Stimulated activated CD4-positive, alpha-beta T cell treated with anti-CD3 and anti-CD28 coated beads, TNF-alpha, amount 100 ng/mL, for 24 hours (primary cell): ENCODE data around the gene EPHA8.

Source experiments
- DNase-seq, 3 experiments: peaks; one replicate each; pipeline ENCODE4 v3.0.0-alpha.2; 2020; ENCODE audit warnings: low read depth in 3 of 3

Gene EPHA8

DNA sequence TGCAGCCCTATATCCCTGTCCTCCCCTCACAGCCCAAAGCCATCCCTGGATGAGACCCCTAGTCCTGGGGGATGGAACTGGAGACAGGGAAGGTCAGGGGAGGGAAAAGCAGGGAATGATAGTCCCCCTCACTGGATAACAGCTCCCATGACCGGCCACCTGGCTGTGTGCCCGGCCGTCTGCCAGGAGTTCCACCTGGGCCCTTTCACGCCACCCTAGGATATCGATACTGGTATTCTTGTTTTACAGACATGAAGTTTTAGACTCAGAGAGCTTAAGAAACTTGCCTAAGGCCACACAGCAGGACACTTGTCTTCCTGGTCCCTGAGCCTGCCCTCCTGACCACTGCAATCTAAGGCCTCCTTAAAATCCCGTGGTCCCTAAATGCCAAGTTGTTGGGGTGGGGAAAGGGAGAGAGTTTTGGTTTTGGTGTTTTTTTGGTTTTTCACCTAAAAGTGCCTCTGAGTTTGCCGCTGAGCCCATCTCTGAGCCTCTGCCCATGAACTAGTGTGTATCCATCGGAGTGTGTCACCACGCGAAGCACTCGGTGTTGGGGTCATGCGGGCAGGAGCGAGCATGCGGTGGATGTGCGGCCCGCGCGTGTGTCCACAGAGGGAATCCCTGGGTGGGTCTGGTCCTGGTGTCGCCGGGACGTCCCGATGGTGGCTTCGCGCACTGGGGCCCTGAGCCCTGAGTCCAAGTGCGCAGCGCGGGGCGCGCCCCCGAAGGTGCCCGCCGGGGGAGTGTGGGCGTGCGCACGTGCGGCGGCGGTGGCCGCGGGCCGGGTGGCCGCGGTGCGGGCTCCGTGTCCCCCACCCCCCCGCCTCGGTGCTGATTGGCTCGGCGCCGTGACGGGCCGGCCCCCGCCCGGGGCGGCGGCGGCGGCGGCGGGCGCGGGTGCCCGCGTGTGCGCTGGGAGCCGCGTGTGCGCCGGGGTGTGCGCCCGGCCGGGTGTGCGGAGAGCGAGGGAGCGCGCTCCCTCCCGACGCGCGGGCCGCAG lies at the start of gene EPHA8:
TSS of gene EPHA8 (plus strand) at position 906 of the 1,000 bp plus-strand sequence. CDS start 147 bp downstream, outside the sequence.
- no peak for DNase-seq

DNA sequence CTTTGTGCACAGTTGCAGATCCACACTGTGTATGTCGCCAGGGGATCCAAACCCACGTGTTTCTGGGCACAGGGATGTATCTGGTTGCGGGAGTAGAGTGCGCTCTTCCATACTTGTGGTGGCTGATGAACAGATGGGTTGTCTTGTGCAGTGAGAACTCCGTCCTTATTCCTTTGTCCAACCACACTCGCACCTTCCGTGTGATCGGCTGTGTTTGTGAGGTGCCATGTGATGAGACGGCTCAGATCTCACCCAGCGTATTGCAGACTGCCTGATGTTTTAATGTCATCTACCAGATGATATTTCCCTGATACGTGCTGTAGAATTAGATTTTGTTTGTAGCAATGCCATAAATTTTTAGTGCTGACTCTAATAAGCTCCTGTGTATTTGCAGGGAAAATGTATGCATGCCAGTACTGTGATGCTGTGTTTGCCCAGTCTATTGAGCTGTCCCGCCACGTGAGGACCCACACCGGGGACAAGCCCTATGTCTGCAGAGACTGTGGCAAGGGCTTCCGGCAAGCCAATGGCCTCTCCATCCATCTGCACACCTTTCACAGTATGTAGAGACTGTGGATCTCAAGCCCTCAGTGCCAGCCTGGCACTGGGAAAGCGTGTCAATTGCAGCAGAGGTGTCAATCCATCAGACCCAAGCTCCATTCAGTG lies 46.2 kb upstream of the EPHA8 start:
- DNase-seq = no peak

- DNase-seq = no peak
Measured at GRCh38 chr1:22517956-22518355, 45.3 kb upstream of the EPHA8 start.

- DNase-seq = no peak
Measured at GRCh38 chr1:22518379-22518778, 44.9 kb upstream of the EPHA8 start.

DNA sequence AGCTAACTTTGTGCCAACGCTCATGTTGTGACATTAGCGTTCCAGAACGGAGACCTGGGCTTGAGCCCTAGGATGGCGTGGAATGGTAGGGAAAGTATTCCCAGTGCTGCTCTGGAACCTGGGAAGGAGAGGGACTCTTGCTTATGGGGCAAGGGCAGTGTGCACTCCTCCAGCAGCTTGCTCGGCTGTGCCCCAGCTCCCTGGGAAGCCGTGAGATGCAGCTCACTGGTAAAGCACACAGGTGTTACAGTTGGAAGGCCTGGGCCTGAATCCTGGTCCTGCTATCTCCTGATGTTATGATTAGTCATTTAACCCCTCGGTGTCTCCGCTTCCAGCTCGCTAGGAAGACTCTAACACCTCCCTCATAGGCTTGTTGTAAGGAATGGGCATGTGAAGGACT lies 42.4 kb upstream of the EPHA8 start:
- DNase-seq = no peak

DNA sequence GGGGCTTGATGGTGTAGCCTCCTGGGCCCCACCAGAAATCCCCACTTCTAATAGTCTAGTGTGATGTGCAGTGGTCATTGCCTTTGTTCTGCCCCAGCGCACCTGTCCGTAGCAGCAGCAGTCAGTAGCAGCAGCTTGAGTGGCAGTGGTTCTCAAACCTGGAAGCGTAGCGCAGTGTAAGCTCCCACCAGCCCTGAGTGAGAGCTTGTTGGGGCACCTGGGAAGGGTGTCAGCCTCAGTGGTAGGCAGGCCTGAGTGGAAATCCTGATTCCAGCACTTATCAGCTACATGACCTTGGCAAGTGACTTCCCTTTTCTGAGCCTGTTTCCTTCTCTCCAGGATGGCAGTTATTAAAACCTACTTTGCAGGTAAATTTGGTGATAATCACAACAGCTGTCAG lies 41.6 kb upstream of the EPHA8 start:
- DNase-seq = no peak

- no peak for DNase-seq
Measured at GRCh38 chr1:22522221-22522743, 41.0 kb upstream of the EPHA8 start.

GRCh38 chr1:22524481-22524880 lies 38.8 kb upstream of the EPHA8 start:
- DNase-seq = no peak

DNA sequence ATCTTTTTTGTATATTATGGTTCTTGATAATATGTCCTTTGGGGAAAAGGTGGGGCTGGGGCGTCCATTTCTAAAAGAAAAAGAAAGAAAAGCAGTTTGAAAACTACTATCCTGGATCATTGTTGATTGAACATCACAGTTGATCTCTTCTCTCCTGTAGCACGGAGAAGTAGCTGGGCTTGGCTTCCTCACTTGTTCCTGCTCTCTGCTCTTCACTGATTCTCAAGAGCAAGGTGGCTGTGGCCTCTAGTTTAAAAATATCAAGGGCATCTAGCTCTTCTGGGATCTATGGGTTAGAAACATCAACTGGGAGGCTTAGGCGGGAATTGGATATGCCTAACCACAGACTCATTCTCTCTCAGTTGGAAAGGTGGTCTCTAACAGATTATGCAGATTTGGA lies 38.1 kb upstream of the EPHA8 start:
- DNase-seq = no peak

DNA sequence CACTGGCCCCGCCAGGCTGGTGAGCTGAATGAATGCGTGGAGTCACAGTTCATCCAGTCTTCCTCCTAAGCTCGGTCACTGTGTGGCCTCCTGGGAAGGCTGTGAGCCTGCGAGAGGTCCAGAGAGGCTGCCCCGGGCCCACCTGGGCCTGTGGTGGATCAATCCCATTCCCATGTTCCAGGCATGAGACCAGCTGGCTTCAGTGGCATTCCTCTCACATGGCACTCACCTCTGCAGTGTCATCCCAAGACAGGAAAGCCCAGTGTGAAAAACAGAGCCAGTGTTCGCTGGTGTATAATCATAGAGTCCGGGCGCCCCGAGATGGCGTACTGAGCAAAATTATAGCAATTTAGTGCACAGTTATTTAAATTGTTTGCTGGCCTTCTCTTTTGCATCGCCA lies 37.6 kb upstream of the EPHA8 start:
- no peak for DNase-seq

- no peak for DNase-seq
Measured at GRCh38 chr1:22526098-22526497, 37.2 kb upstream of the EPHA8 start.

GRCh38 chr1:22526677-22527076 lies 36.6 kb upstream of the EPHA8 start:
- no peak for DNase-seq

GRCh38 chr1:22527122-22527521 lies 36.2 kb upstream of the EPHA8 start:
- DNase-seq = no peak

- no peak for DNase-seq
Measured at GRCh38 chr1:22527555-22528296, 35.6 kb upstream of the EPHA8 start.

DNA sequence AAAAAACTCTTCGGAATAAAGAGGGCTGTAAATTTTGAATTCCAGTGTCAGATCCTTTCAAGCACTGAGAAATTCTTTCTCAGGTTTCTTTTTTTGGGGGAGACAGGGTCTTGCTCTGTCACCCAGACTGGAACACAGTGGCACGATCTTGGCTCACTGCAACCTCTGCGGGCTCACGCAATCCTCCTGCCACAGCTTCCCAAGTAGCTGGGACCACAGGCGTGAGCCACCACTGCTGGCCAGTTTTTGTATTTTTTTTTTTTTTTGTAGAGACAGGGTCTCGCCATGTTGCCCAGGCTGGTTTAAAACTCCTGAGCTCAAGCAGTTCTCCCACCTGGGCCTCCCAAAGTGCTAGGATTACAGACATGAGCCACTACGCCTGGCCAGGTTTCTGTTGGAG lies 34.8 kb upstream of the EPHA8 start:
- DNase-seq = no peak

GRCh38 chr1:22529901-22530621 lies 33.2 kb upstream of the EPHA8 start:
- no peak for DNase-seq

GRCh38 chr1:22530715-22531114 lies 32.6 kb upstream of the EPHA8 start:
- no peak for DNase-seq

GRCh38 chr1:22531251-22531650 lies 32.0 kb upstream of the EPHA8 start:
- DNase-seq = no peak

DNA sequence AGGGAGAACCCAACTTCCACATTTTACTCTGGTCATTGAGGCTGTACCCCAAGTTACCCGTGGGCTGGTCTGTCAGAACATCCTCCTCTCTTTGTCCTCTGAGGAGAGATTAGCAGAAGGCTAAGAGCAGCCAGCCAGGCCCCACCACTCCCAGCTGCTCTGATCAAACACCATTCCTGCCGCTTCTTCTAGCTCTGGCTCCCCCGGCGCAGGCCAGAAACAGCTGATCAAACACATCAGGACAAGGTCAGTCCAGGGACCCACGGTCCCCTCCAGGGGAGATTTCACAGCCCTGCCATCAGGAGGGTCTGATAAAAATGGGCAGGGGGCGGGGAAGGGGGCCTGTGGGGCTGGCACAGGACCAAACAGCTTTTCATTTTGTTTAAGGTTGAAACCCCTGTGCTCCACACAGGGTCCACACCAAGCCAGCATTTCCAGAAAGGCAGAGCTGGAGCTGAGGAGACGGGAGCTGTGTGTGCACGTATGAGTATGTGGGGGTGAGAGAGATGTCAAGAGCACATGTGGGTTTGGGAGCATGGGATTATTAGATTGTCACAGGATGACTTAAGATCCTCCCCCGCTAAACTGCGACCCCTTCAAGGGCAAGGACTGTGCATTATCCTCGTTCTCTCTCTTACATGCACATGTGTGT lies 29.9 kb upstream of the EPHA8 start:
- DNase-seq = no peak

- no peak for DNase-seq
Measured at GRCh38 chr1:22534951-22535350, 28.3 kb upstream of the EPHA8 start.

DNA sequence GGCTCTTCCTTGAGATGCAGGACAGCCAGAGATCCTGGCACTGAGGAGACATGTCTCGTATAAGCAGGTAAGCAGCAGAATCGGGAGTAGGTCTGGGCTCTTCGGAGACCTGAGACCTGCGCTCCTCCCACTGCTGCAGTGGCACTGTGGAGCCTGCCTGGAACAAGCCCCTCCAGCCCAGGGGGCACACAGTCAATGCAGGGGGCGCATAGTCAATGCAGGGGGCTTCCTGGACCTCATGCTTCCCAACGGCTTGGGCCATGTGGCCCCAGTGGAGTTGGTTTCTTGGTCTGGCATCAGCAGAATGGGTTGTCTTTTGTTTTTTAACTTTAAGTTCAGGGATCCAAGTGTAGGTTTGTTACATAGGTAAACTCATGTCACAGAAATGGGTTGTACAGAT lies 27.9 kb upstream of the EPHA8 start:
- no peak for DNase-seq
